Esophagus squamous epithelium (tissue), 5 donors: ENCODE data around the gene DNAJC13. TPM values are rescaled to one million over a fixed set of nuclear protein-coding genes. Genes with fewer than 3 reads are reported as not detected.

Source experiments
- DNase-seq: peaks from one replicate; lab custom pipeline; 2025; lab: John Stamatoyannopoulos, UW
- H3K27ac ChIP-seq, 4 donors: fragments of 200-600 bp; sonication (generic); one replicate each; pipeline ENCODE4 v1.5.1; 2016 to 2019; ENCODE audit warnings: mild to moderate bottlenecking in 1 of 4
- H3K27me3 ChIP-seq, 4 donors: fragments of 200-600 bp; sonication (generic); 1 replicate in 3 of 4; 2 replicates in 1 of 4; pipeline versions ENCODE4 v1.5.1 to v1.6.0; 2017 to 2021; ENCODE audit warnings: antibody characterized with exemption in 1 of 4
- H3K36me3 ChIP-seq, 3 donors: fragments of 200-600 bp; sonication (generic); one replicate each; pipeline ENCODE4 v1.5.1; 2016 to 2019
- H3K4me1 ChIP-seq, 3 donors: fragments of 200-600 bp; sonication (generic); one replicate each; pipeline ENCODE4 v1.5.1; 2017 to 2019
- H3K4me3 ChIP-seq, 4 donors: fragments of 200-600 bp; sonication (generic); 1 replicate in 3 of 4; 2 replicates in 1 of 4; pipeline ENCODE4 v1.5.1; 2016 to 2019; ENCODE audit warnings: mild to moderate bottlenecking in 2 of 4, moderate library complexity in 1 of 4
- H3K9me3 ChIP-seq, 3 donors: fragments of 200-600 bp; sonication (generic); one replicate each; pipeline ENCODE4 v1.5.1; 2016 to 2019
- CTCF ChIP-seq, 6 experiments: fragments of 450-650 bp in 4 of 6; fragments of 200-600 bp in 2 of 6; sonication (generic) in 2 of 6; IDR thresholded peaks; one replicate each; pipeline ENCODE4 v1.5.1; 2016 to 2019; ENCODE audit warnings: antibody characterized with exemption in 6 of 6, mild to moderate bottlenecking in 4 of 6, moderate library complexity in 4 of 6
- POLR2A ChIP-seq, 4 donors: fragments of 450-650 bp; IDR thresholded peaks; one replicate each; pipeline ENCODE4 v1.6.1; 2017; ENCODE audit warnings: antibody characterized with exemption in 4 of 4, mild to moderate bottlenecking in 4 of 4, moderate library complexity in 3 of 4
- WGBS, 2 donors: methylation state at CpG; one replicate each; pipeline ENCODE4 v1.1.5; 2018; 5-methylcytosine and 5-hydroxymethylcytosine counted together
- intact Hi-C: fragments of 100-400 bp; cut with DNase I; formaldehyde crosslinking; loops from one replicate; pipeline ENCODE4 v1.15.0; 2022
- total RNA-seq, 4 donors: library from RNA; depleted of rRNA; stranded (reverse); fragments of >200 nt; gene quantifications; one replicate each; pipeline ENCODE4 v1.1.0, GENCODE V29; 2016
- donor health status: DM: yes; HTN: yes; CAD: no.

The DNAJC13 gene
- total RNA-seq, 4 donors from 2014 or later: 23.0 to 36.4 (median 25.9) TPM

- no peaks in the 10 kb centered on the region for H3K27me3 ChIP-seq
- H3K9me3 ChIP-seq: no peaks in the 10 kb centered on the region
- H3K36me3 ChIP-seq: peaks cover 0 to 100% (median 15%) of the 10 kb centered on the region in 3 donors
- H3K27ac ChIP-seq: no peak overlapping the region
- TF ChIP-seq CTCF (IDR thresholded peaks at IDR 0.05): no peak
- no peak for TF ChIP-seq POLR2A (IDR thresholded peaks at IDR 0.05)
- DNase-seq: no peak
- no peak overlapping the region for H3K4me3 ChIP-seq
- H3K4me1 ChIP-seq: no peaks in the 10 kb centered on the region
- WGBS, 2 donors: 45 to 90% methylated on average over 3 of the region's 3 CpGs
- intact Hi-C loops: no loop called here
Measured at GRCh38 chr3:132522353-132522752, 105.1 kb downstream of the DNAJC13 start.

- H3K36me3 ChIP-seq: peaks cover 0 to 100% (median 21%) of the 10 kb centered on the region in 3 donors
- no peak for TF ChIP-seq CTCF (IDR thresholded peaks at IDR 0.05)
- no peak for TF ChIP-seq POLR2A (IDR thresholded peaks at IDR 0.05)
- H3K4me3 ChIP-seq: no peak overlapping the region
- intact Hi-C loops: no loop called here
- 74 to 79% methylated on average over 3 of the region's 3 CpGs for WGBS, 2 donors
- no peaks in the 10 kb centered on the region for H3K4me1 ChIP-seq
- H3K27me3 ChIP-seq: no peaks in the 10 kb centered on the region
- DNase-seq: no peak
- no peak overlapping the region for H3K27ac ChIP-seq
- no peaks in the 10 kb centered on the region for H3K9me3 ChIP-seq
Measured at GRCh38 chr3:132530624-132531023, 113.3 kb downstream of the DNAJC13 start.

- Histone ChIP-seq H3K36me3 (peaks cover 0 to 99% (median 15%) of the 10 kb centered on the region in 3 donors), H3K4me3 (no peak overlapping the region), H3K9me3 (no peaks in the 10 kb centered on the region), H3K27ac (no peak overlapping the region), H3K4me1 (peaks cover 0 to 17% (median 0%) of the 10 kb centered on the region in 3 donors), H3K27me3 (no peaks in the 10 kb centered on the region)
- WGBS, 2 donors: 53 to 61% methylated on average over 7 of the region's 7 CpGs
- TF ChIP-seq POLR2A (IDR thresholded peaks at IDR 0.05) (no peak), CTCF (IDR thresholded peaks at IDR 0.05) (peak; percentile 53 to 76 (median 62))
- no peak for DNase-seq
- intact Hi-C loops: loop anchor here (5.0 kb wide), 1 partner anchor 106 kb away; no protein-coding TSS in a partner anchor
Measured at GRCh38 chr3:132535575-132536441, 118.5 kb downstream of the DNAJC13 start.

- Histone ChIP-seq H3K4me1 (peaks cover 0 to 17% (median 0%) of the 10 kb centered on the region in 3 donors), H3K9me3 (no peaks in the 10 kb centered on the region), H3K36me3 (peaks cover 0 to 99% (median 15%) of the 10 kb centered on the region in 3 donors), H3K4me3 (no peak overlapping the region), H3K27ac (no peak overlapping the region), H3K27me3 (no peaks in the 10 kb centered on the region)
- no peak for TF ChIP-seq CTCF (IDR thresholded peaks at IDR 0.05)
- no peak for TF ChIP-seq POLR2A (IDR thresholded peaks at IDR 0.05)
- intact Hi-C loops: loop anchor here (5.0 kb wide), 1 partner anchor 106 kb away; no protein-coding TSS in a partner anchor
- WGBS, 2 donors: 71 to 73% methylated on average over 3 of the region's 3 CpGs
- DNase-seq: no peak
Measured at GRCh38 chr3:132536442-132537153, 119.3 kb downstream of the DNAJC13 start.
